ENCODE results near the gene RNF217. TPM values are rescaled to one million over a fixed set of nuclear protein-coding genes. Genes with fewer than 3 reads are reported as not detected.

RNF217 gene
- total RNA-seq, 2 donors from 2014 or later, result 24.0 to 28.1 TPM

- WGBS, 2 experiments (ENCODE audit: insufficient coverage in 1 of 2, insufficient read length in 1 of 2), result 92 to 100% methylated on average over 1 of the region's 1 CpG
- Mint-ChIP-seq H3K36me3 (ENCODE audit: low read depth) (peaks cover 14% of the 10 kb centered on the region), H3K27ac (no peak overlapping the region), H3K4me3 (no peak overlapping the region), H3K9me3 (no peaks in the 10 kb centered on the region), H3K4me1 (peaks cover 18% of the 10 kb centered on the region), H3K27me3 (ENCODE audit: insufficient read depth) (no peaks in the 10 kb centered on the region)
- no peak overlapping the region for H3K9ac ChIP-seq (ENCODE audit: extremely low read depth, low read length, poor library complexity, severe bottlenecking)
- no peaks in the 10 kb centered on the region for H3K36me3 ChIP-seq (ENCODE audit: control insufficient read depth, insufficient read depth, low read length)
- H3K27me3 ChIP-seq (ENCODE audit: control insufficient read depth, insufficient read depth, low read length, poor library complexity, severe bottlenecking), result no peaks in the 10 kb centered on the region
- TF ChIP-seq CTCF (conservative IDR thresholded peaks at IDR 0.05), result no peak
- no peak overlapping the region for H3K27ac ChIP-seq (ENCODE audit: low read depth, low read length)
- no peak overlapping the region for H3K4me3 ChIP-seq (ENCODE audit: low read length)
- DNase-seq, result no peak
- no peaks in the 10 kb centered on the region for H3K9me3 ChIP-seq (ENCODE audit: control insufficient read depth, low read length)
- H3K4me1 ChIP-seq (ENCODE audit: control insufficient read depth, insufficient read depth, low read length), result no peaks in the 10 kb centered on the region
Measured at GRCh38 chr6:124967444-124967843, 5.2 kb downstream of the RNF217 start.

GRCh38 chr6:124968401-124968800 is 6.2 kb downstream of the RNF217 start:
- Histone ChIP-seq H3K36me3 (ENCODE audit: control insufficient read depth, insufficient read depth, low read length) (no peaks in the 10 kb centered on the region), H3K4me3 (ENCODE audit: low read length) (no peak overlapping the region), H3K4me1 (ENCODE audit: control insufficient read depth, insufficient read depth, low read length) (no peaks in the 10 kb centered on the region), H3K27ac (ENCODE audit: low read depth, low read length) (no peak overlapping the region), H3K9me3 (ENCODE audit: control insufficient read depth, low read length) (no peaks in the 10 kb centered on the region), H3K27me3 (ENCODE audit: control insufficient read depth, insufficient read depth, low read length, poor library complexity, severe bottlenecking) (no peaks in the 10 kb centered on the region), H3K9ac (ENCODE audit: extremely low read depth, low read length, poor library complexity, severe bottlenecking) (no peak overlapping the region)
- TF ChIP-seq CTCF (conservative IDR thresholded peaks at IDR 0.05), result no peak
- peaks cover 18% of the 10 kb centered on the region for H3K4me1 Mint-ChIP-seq
- H3K36me3 Mint-ChIP-seq (ENCODE audit: low read depth), result peaks cover 20% of the 10 kb centered on the region
- H3K4me3 Mint-ChIP-seq, result no peak overlapping the region
- H3K9me3 Mint-ChIP-seq, result no peaks in the 10 kb centered on the region
- no peak overlapping the region for H3K27ac Mint-ChIP-seq
- 83 to 100% methylated on average over 1 of the region's 1 CpG for WGBS, 2 experiments (ENCODE audit: insufficient coverage in 1 of 2, insufficient read length in 1 of 2)
- DNase-seq, result no peak
- H3K27me3 Mint-ChIP-seq (ENCODE audit: insufficient read depth), result no peaks in the 10 kb centered on the region

- H3K4me1 Mint-ChIP-seq, result peaks cover 5% of the 10 kb centered on the region
- H3K4me3 Mint-ChIP-seq, result no peak overlapping the region
- 92 to 97% methylated on average over 5 of the region's 5 CpGs for WGBS, 2 experiments (ENCODE audit: insufficient coverage in 1 of 2, insufficient read length in 1 of 2)
- Histone ChIP-seq H3K27me3 (ENCODE audit: control insufficient read depth, insufficient read depth, low read length, poor library complexity, severe bottlenecking) (no peaks in the 10 kb centered on the region), H3K9ac (ENCODE audit: extremely low read depth, low read length, poor library complexity, severe bottlenecking) (no peak overlapping the region), H3K4me3 (ENCODE audit: low read length) (no peak overlapping the region), H3K4me1 (ENCODE audit: control insufficient read depth, insufficient read depth, low read length) (no peaks in the 10 kb centered on the region), H3K27ac (ENCODE audit: low read depth, low read length) (no peak overlapping the region), H3K36me3 (ENCODE audit: control insufficient read depth, insufficient read depth, low read length) (peaks cover 5% of the 10 kb centered on the region), H3K9me3 (ENCODE audit: control insufficient read depth, low read length) (no peaks in the 10 kb centered on the region)
- peaks cover 20% of the 10 kb centered on the region for H3K36me3 Mint-ChIP-seq (ENCODE audit: low read depth)
- no peaks in the 10 kb centered on the region for H3K27me3 Mint-ChIP-seq (ENCODE audit: insufficient read depth)
- no peak overlapping the region for H3K27ac Mint-ChIP-seq
- H3K9me3 Mint-ChIP-seq, result no peaks in the 10 kb centered on the region
- DNase-seq, result no peak
- no peak for TF ChIP-seq CTCF (conservative IDR thresholded peaks at IDR 0.05)
Measured at GRCh38 chr6:124970243-124970642, 8.0 kb downstream of the RNF217 start.
